GM20431 (cell line): Measurements from ENCODE around the gene VCP.

Experiments used
- in situ Hi-C: fragments of 300-500 bp; cut with MseI, MboI; formaldehyde crosslinking; loops from one replicate; pipeline ENCODE4 v1.15.0; 2020; ENCODE audit warnings: low sequenced_read_pairs; ENCODE audit not compliant: unreplicated experiment

The VCP gene

GRCh38 chr9:35072461-35073278, at the start of gene VCP:
Gene VCP (minus strand): TSS chr9:35072625. CDS start chr9:35072353, 272 bp downstream.
- in situ Hi-C loops, result no loop called here

DNA sequence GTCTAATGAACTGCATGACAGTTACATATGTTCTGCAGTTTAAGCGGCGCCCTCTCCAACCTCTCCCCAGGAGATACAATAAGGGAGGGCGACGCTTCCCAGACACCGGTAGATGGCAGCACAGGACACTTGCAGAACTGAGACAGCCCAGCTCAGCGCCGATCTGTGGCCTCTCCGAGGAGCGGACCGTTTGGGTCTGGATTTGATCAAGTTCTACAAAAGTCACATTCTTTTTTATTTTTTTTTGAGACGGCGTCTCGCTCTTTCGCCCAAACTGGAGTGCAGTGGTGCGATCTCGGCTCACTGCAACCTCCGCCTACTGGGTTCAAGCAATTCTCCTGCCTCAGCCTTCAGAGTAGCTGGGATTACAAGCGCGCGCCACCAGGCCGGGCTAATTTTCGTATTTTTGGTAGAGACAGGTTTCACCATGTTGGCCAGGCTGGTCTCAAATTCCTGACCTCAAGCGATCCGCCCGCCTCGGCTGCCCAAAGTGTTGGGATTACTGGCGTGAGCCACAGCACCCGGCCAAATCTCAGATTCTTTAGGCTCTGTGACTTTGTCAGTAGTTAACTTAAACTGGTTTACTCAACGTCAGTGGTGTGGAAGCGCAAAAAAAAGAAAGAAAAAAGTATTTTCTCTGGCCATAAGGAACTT, 44.6 kb upstream of the VCP start:
- in situ Hi-C loops, result no loop called here

DNA sequence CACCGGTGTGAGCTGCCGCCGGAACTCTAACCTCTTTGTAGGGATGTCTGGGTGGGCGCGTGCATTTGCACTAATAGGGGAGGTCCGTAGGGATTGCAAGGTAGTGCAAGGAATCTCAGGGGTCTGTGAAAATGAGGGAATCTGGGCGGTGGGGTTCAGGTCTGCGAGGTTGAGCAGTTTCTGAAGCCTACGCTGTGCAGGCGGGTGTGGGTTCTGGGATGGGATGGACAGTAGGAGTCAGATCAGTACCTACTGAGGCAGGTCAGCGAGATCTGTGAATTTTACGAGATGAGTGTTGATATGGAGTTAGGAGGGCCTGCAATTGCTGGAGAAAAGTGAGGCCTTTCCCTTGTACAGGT, 44.1 kb upstream of the VCP start:
- in situ Hi-C loops, result no loop called here

GRCh38 chr9:35115680-35116538, 43.5 kb upstream of the VCP start, which contains the start of gene ATOSB:
Gene ATOSB (minus strand): TSS chr9:35115862. CDS start chr9:35108274, 7,588 bp downstream.
- in situ Hi-C loops, result no loop called here

DNA sequence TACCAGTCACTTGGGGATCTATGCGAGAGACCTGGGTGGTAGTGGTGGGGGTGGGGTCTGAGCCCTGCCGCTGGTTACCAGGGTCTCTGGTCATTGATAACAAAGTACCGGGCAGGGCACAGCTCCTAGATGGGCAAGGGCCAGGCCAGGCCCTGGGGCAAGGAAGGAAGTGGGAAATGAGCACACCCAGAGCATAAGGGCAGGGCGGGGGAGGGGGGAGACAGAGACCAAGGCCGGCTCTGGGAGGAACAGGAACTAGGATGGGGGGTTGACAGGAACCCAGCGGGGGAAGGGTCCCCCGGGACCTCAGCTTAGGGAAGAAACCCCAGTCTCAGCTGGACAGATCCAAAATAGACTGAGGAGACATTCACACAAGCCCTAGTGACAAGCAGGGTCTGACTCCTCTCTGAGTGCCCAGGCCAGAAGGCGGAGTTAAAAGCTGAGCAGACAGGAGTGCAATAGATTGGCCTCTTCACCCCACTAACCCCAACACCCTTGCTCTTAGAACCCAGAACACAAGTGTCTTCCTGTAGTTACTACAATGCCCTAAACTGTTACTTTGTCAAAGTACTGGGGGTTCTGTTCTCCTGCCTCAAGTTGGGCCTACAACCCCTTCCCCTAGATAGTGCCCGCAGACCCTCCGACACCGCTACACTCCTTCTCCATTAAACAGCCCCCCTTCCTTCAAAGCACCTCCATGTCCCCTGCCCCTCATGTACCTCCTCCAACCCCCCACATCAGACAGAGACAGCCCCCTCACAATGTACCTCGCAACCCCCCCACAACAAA, 42.6 kb upstream of the VCP start:
- in situ Hi-C loops, result no loop called here

- in situ Hi-C loops, result no loop called here
Measured at GRCh38 chr9:35114113-35114839, 41.9 kb upstream of the VCP start.

DNA sequence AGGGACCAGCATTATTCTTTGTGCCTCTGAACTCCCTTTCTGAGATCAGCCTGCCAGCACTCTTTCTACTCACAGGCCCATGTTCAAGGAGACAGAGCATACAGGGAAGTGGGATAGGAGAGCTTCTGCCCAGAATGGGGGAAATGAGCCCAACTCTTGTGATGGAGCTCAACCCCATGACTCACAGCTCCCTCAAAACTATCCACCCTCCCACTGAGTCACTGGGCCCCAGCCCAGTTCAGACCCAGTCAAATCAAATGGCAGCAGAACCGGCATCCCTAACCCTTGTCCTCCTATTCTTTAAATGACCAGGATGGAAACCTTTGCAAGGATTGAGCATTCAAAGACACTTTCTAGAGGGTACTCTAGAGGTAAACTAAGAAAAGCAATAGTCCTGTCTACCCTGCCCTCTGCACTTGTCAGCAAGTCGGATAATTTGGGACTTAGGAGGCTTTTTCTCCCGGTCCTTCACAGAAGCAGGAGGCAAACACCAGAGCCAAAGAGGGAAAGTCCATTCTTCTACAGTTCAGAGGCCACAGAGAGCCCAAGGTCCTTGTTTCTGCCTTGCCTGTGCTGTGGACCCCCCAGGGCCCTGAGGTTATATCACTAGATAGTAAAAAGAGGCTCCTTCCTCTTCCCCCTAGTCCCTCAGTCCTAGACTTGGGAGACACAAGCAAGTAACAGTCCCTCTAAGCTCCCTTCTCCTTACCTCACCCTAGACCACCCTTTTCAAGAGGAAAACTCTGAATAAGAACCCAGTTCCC, 40.0 kb upstream of the VCP start:
- in situ Hi-C loops, result no loop called here

DNA sequence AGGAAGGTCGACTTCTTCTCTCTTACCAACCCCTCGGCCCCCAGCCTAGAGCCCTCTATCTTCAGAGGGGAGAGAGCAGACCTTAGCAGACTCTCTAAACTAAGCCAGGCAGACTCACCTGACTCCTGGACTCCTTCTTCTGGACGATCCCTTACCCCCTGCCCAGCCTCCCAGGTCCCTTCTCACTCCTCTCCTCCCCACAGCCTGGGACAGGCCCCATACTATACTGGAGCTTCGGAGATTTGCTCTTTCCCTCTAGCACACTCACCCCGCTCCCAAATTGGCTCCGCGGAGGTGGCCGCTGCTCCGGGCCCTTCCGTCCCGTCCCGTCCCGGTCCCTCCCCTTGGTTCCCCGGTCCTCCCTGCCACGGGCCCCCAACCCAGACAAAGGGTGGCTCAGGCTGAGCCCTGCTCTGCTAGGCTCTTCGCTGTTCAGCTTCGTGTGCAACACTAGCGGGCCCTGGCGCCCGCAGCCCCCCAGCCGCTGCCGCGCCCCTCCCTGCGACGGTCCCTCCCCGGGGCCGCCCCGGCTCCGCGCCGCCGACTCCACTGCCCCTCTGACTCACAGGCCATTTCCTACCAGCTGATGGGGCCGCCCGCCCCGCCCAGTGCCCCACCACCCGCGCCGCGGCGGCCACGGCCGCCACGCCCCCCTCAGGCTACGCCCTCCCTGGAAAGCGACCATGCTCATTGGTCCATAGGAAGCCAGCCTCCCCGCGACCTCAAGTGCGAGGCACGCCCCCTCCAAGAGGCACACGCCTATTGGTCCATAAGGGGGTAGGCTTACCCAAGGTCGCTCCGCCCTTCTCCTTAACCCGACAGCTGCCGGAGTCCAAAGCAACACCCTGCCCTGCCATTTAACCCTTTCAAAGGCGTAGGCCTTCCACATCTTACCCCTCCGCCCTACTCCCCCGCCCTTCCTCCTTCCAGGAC, 38.8 kb upstream of the VCP start:
- in situ Hi-C loops, result no loop called here

DNA sequence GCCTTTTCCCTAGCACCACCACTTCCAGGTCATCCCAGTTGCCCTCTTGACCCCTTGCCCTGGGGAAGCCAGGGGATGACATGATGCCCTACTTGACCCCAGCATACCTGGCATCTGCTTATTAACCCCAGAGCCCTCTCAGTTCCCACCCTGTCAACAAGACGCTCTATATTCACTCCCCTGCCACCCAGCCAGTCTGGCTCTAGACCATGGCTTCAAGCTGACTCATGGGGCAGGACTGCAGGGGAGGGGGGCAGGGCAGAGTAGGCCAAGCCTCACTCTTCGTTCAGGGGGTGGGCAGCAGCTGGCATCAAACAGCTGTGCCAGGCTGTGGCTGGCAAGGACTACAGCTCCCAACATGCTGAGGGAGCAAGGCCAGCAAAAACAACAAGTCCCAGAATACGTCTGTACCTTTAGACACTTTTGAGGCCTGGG, 37.9 kb upstream of the VCP start:
- in situ Hi-C loops, result no loop called here

DNA sequence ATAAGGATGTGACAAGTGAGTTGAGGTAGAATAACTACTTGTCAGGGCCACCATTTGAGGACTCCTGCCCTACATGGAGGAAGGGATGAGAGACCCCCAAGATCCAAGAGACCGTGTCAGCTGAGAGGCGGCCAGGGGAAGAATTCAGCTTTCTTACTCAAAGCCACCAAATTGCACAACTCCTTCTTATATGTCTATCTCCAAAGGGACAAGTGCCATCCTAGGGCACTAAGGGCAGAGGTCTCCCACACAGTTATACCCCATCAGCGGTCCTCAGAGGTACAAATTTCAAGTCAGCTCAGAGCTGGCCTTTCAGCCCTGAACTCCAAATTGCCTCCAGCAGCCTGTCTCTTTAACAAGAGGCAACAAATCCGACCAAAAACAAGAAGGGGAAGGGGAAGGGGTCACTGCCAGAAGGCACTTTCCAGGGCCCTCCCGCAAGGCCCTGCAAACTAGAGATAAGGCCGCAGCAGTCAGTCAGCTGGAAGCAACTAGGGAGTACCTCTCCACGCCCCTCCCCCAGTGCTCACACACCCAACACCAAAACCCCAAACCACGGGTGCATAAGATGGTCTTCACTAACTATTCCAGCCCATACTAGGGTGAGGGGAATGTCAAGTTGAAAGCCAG, 36.6 kb upstream of the VCP start:
- in situ Hi-C loops, result no loop called here

DNA sequence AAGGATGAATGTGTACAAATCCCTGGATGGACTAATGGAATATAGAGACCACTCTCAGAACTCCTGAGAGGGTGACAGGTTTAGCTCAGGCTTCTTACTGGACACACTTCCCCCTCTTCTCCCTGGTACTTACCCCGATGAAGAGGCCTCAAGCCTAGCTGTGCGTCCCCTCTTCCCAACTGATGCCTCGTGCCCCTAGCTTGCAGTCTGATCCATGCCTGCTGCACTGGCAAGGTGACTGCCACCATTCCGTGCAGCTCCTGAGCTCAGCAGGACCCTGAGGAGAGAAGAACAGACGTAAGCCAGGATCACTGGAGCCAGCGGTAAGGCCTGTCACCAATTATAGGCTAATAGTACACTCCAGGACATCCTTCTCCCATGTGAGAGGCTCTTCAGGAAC, 36.0 kb upstream of the VCP start:
- in situ Hi-C loops, result no loop called here

DNA sequence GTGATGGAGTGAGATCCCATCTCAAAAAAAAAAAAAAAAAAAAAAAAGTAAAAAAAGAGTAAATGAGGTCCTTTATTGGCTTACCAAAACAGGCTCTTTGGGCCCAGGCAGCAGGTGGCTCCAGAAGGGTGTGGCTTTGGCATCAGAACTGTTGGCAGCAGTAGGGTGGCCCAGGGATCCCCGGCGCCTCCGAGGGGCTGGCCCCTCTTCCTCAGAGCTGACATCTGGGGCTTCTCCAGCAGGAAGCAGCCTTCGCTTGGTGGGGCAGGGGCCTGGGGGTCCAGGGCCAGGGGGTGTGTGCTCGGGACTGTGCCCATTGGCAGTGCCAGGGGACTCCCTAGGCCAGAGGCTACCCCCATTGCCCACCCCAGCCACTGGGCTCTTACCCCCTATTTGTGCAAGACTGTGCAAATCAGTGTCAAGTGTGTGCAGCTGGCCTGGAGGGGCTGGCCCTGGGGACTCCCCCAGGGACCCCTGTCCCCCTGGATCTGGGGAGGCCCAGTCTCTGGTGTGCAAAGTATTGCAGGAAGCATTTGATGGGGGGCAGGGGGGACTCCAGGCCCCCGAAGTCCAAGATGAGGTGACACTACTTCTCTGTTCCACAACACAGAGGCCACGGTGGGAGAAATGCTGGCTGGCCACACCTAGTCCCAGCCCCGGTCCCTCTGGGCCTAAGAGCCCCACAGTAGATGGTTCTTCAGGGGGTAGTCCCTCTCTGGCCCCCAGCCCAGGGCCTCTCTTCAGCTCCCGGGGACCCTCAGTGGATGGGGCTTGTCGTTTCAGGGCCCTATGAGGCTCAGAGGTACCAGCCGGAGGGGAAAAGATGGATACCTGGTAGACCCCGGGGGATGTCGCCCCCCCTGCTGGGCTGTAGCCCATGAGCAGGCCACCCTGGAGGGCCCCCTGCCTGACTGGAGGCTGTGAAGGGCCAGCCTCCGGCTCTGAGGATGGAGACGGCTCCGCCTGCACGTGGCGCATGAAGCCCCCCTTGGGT, 35.2 kb upstream of the VCP start:
- in situ Hi-C loops, result no loop called here

GRCh38 chr9:35106343-35106730, 33.9 kb upstream of the VCP start:
- in situ Hi-C loops, result no loop called here

- in situ Hi-C loops, result no loop called here
Measured at GRCh38 chr9:35105571-35106342, 33.3 kb upstream of the VCP start.

DNA sequence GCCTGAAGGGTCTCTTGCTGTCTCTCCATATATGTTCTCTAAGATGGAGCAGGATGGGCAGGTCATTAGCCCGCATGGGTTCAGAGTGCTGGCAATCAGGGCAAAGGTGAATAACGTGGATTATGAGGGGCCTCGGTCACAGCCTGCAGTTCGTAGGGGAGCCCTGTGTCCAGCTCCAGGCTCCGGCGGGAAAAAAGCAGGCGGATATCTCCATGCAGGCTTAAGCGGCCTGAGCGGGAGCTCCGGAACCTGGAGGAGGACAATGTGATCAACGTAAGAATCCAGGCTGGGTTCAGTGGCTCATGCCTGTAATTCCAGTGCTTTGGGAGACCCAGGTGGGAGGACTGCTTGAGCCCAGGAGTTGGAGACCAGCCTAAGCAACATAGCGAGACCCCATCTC, 32.7 kb upstream of the VCP start:
- in situ Hi-C loops, result no loop called here
